CD14-positive monocyte (primary cell): ENCODE results near the gene SV2B. TPM values are rescaled to one million over a fixed set of nuclear protein-coding genes. Genes with fewer than 3 reads are reported as not detected.
A peak's percentile ranks its signal among the peaks of the same experiment; 100 is the strongest.

Experiments
- DNase-seq, 3 donors: peaks; one replicate each; pipeline ENCODE4 v3.0.0-alpha.2; 2011 to 2022
- H2AFZ ChIP-seq: 2 replicates; pipeline ENCODE4 v1.6.0; 2012; ENCODE audit warnings: mild to moderate bottlenecking, low read depth, low read length, inconsistent platforms; ENCODE audit not compliant: insufficient read depth, poor library complexity, severe bottlenecking
- H3K27ac ChIP-seq, 2 donors: 1 replicate in 1 of 2; 2 replicates in 1 of 2; pipeline ENCODE4 v1.5.1; 2012 to 2013; ENCODE audit warnings: low read length in 2 of 2, control low read depth in 1 of 2, inconsistent platforms in 1 of 2, low read depth in 1 of 2, mild to moderate bottlenecking in 1 of 2
- H3K27me3 ChIP-seq, 2 donors: one replicate each; pipeline versions ENCODE4 v1.6.0 to v1.6.1; 2011 to 2013; ENCODE audit warnings: low read length in 2 of 2; ENCODE audit not compliant: control insufficient read depth in 2 of 2, insufficient read depth in 2 of 2
- H3K36me3 ChIP-seq, 2 donors: replicated peaks in 1 of 2; 1 replicate in 1 of 2; 2 replicates in 1 of 2; pipeline versions ENCODE4 v1.5.1 to v1.6.1; 2012 to 2013; ENCODE audit warnings: low read length in 2 of 2, control low read depth in 1 of 2, inconsistent platforms in 1 of 2, mild to moderate bottlenecking in 1 of 2; ENCODE audit not compliant: insufficient read depth in 2 of 2, control insufficient read depth in 1 of 2
- H3K4me1 ChIP-seq, 2 donors: 1 replicate in 1 of 2; 2 replicates in 1 of 2; pipeline versions ENCODE4 v1.5.1 to v1.6.1; 2012 to 2013; ENCODE audit warnings: low read length in 2 of 2, control low read depth in 1 of 2, inconsistent platforms in 1 of 2, mild to moderate bottlenecking in 1 of 2, moderate library complexity in 1 of 2; ENCODE audit not compliant: insufficient read depth in 2 of 2, control insufficient read depth in 1 of 2
- H3K4me2 ChIP-seq: replicated peaks from 2 replicates; pipeline ENCODE3; 2012; ENCODE audit warnings: low read length, moderate library complexity, mild to moderate bottlenecking; ENCODE audit not compliant: poor library complexity, severe bottlenecking; ENCODE audit errors: extremely low read depth
- H3K4me3 ChIP-seq, 3 experiments: fragments of 200-600 bp in 1 of 3; sonication (generic) in 1 of 3; replicated peaks in 1 of 3; 1 replicate in 2 of 3; 2 replicates in 1 of 3; pipeline ENCODE4 v1.5.1; 2011 to 2013; ENCODE audit warnings: low read length in 3 of 3, mild to moderate bottlenecking in 3 of 3, control low read depth in 2 of 3, low read depth in 2 of 3, inconsistent platforms in 1 of 3, moderate library complexity in 1 of 3
- H3K79me2 ChIP-seq: 2 replicates; pipeline ENCODE4 v1.6.0; 2012; ENCODE audit warnings: mild to moderate bottlenecking, control low read depth, inconsistent platforms, low read length, moderate library complexity; ENCODE audit not compliant: insufficient read depth
- H3K9ac ChIP-seq: 2 replicates; pipeline ENCODE4 v1.6.0; 2017; ENCODE audit warnings: low read length, mild to moderate bottlenecking; ENCODE audit not compliant: insufficient read depth, poor library complexity, severe bottlenecking
- H3K9me3 ChIP-seq, 2 donors: replicated peaks in 1 of 2; 1 replicate in 1 of 2; 2 replicates in 1 of 2; pipeline versions ENCODE4 v1.5.1 to v1.6.1; 2012 to 2013; ENCODE audit warnings: low read length in 2 of 2, control low read depth in 1 of 2; ENCODE audit not compliant: control insufficient read depth in 1 of 2, insufficient read depth in 1 of 2
- H4K20me1 ChIP-seq: 2 replicates; pipeline ENCODE4 v1.6.0; 2012; ENCODE audit warnings: mild to moderate bottlenecking, low read length, control low read depth, moderate library complexity; ENCODE audit not compliant: insufficient read depth
- H3K27ac Mint-ChIP-seq, 7 donors: one replicate each; pipeline ENCODE4 v1.8.0; 2020; ENCODE audit warnings: mild to moderate bottlenecking in 7 of 7, mixed read lengths in 7 of 7, moderate library complexity in 6 of 7, inconsistent platforms in 2 of 7
- H3K27me3 Mint-ChIP-seq, 3 donors: one replicate each; pipeline ENCODE4 v1.8.0; 2021 to 2022; ENCODE audit warnings: low read depth in 3 of 3, mild to moderate bottlenecking in 3 of 3, mixed read lengths in 3 of 3, moderate library complexity in 3 of 3, inconsistent platforms in 1 of 3
- H3K36me3 Mint-ChIP-seq, 2 donors: one replicate each; pipeline ENCODE4 v1.8.0; 2020; ENCODE audit warnings: mixed read lengths in 2 of 2, inconsistent platforms in 1 of 2, mild to moderate bottlenecking in 1 of 2
- H3K4me1 Mint-ChIP-seq: one replicate; pipeline ENCODE4 v1.8.0; 2020; ENCODE audit warnings: mild to moderate bottlenecking, mixed read lengths
- H3K4me3 Mint-ChIP-seq, 2 donors: one replicate each; pipeline ENCODE4 v1.8.0; 2020; ENCODE audit warnings: mild to moderate bottlenecking in 2 of 2, mixed read lengths in 2 of 2, moderate library complexity in 1 of 2
- H3K9me3 Mint-ChIP-seq, 7 donors: one replicate each; pipeline ENCODE4 v1.8.0; 2020 to 2022; ENCODE audit warnings: mixed read lengths in 7 of 7, mild to moderate bottlenecking in 6 of 7, moderate library complexity in 6 of 7, inconsistent platforms in 2 of 7
- WGBS: methylation state at CpG from one replicate; pipeline ENCODE4 v1.1.5; 2013; ENCODE audit warnings: missing lambda C conversion rate; ENCODE audit not compliant: insufficient coverage; 5-methylcytosine and 5-hydroxymethylcytosine counted together
- intact Hi-C, 2 donors: fragments of 100-400 bp; cut with micrococcal nuclease; formaldehyde crosslinking; loops; one replicate each; pipeline versions ENCODE4 v1.15.0 to v1.15.1; 2023
- polyA plus RNA-seq, 3 donors: library from polyadenylated mRNA; depleted of rRNA in 1 of 3; unstranded in 2 of 3; stranded (reverse) in 1 of 3; fragments of 300-500 nt in 2 of 3; fragments of >200 nt in 1 of 3; fragmentation: Illumina TruSeq in 2 of 3; gene quantifications; 1 replicate in 2 of 3; 2 replicates in 1 of 3; pipeline ENCODE4 v1.2.3, GENCODE V29; 2012 to 2021
- TF ChIP-seq, protein P1 (sequence below): fragments of 200-600 bp; IDR thresholded peaks from one replicate; pipeline ENCODE4 v1.8.0; 2022; ENCODE audit warnings: antibody characterized with exemption, mild to moderate bottlenecking

The SV2B gene
- polyA plus RNA-seq, 3 donors = not detected

- no peak overlapping the region for H3K27ac ChIP-seq
- Mint-ChIP-seq H3K27ac (peak overlapping the region in 1 of 7 donors; percentile 28), H3K27me3 (peaks cover 0 to 5% (median 4%) of the 10 kb centered on the region in 3 donors), H3K9me3 (peaks cover 0 to 2% (median 0%) of the 10 kb centered on the region in 7 donors), H3K4me1 (peaks cover 13% of the 10 kb centered on the region), H3K4me3 (peak overlapping the region; percentile 58 to 75), H3K36me3 (no peaks in the 10 kb centered on the region)
- H3K4me3 ChIP-seq = peak overlapping the region in 2 of 3 experiments; percentile 33 to 51
- peak overlapping the region; percentile 61 for H2AFZ ChIP-seq
- TF ChIP-seq, protein P1, sequence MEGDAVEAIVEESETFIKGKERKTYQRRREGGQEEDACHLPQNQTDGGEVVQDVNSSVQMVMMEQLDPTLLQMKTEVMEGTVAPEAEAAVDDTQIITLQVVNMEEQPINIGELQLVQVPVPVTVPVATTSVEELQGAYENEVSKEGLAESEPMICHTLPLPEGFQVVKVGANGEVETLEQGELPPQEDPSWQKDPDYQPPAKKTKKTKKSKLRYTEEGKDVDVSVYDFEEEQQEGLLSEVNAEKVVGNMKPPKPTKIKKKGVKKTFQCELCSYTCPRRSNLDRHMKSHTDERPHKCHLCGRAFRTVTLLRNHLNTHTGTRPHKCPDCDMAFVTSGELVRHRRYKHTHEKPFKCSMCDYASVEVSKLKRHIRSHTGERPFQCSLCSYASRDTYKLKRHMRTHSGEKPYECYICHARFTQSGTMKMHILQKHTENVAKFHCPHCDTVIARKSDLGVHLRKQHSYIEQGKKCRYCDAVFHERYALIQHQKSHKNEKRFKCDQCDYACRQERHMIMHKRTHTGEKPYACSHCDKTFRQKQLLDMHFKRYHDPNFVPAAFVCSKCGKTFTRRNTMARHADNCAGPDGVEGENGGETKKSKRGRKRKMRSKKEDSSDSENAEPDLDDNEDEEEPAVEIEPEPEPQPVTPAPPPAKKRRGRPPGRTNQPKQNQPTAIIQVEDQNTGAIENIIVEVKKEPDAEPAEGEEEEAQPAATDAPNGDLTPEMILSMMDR = no peak
- no peaks in the 10 kb centered on the region for H3K79me2 ChIP-seq
- no peaks in the 10 kb centered on the region for H3K9me3 ChIP-seq
- H3K9ac ChIP-seq = no peak overlapping the region
- H4K20me1 ChIP-seq = no peaks in the 10 kb centered on the region
- H3K4me1 ChIP-seq = peaks cover 0 to 7% of the 10 kb centered on the region in 2 donors
- H3K36me3 ChIP-seq = no peaks in the 10 kb centered on the region
- intact Hi-C loops = no loop called here
- peak overlapping the region; percentile 62 for H3K4me2 ChIP-seq
- H3K27me3 ChIP-seq = no peaks in the 10 kb centered on the region
- DNase-seq = peak; percentile 51 to 75 (median 70)
- WGBS = no CpG with 5 or more reads among the region's 3 CpGs
Observed at GRCh38 chr15:91291673-91292072, 191.6 kb downstream of the SV2B start.

- Histone ChIP-seq H3K27me3 (no peaks in the 10 kb centered on the region), H3K9me3 (no peaks in the 10 kb centered on the region), H3K4me1 (peaks cover 0 to 7% of the 10 kb centered on the region in 2 donors), H2AFZ (no peak overlapping the region), H3K4me2 (no peak overlapping the region), H4K20me1 (no peaks in the 10 kb centered on the region), H3K4me3 (no peak overlapping the region), H3K27ac (no peak overlapping the region), H3K9ac (no peak overlapping the region), H3K79me2 (no peaks in the 10 kb centered on the region), H3K36me3 (no peaks in the 10 kb centered on the region)
- H3K27me3 Mint-ChIP-seq = peaks cover 1 to 6% (median 4%) of the 10 kb centered on the region in 3 donors
- WGBS = no CpG with 5 or more reads among the region's 1 CpG
- H3K4me3 Mint-ChIP-seq = no peak overlapping the region
- intact Hi-C loops = no loop called here
- H3K36me3 Mint-ChIP-seq = no peaks in the 10 kb centered on the region
- peaks cover 9% of the 10 kb centered on the region for H3K4me1 Mint-ChIP-seq
- peaks cover 0 to 3% (median 2%) of the 10 kb centered on the region in 7 donors for H3K9me3 Mint-ChIP-seq
- H3K27ac Mint-ChIP-seq = no peak overlapping the region
- TF ChIP-seq, protein P1 = no peak
- DNase-seq = no peak
Observed at GRCh38 chr15:91294344-91294743, 194.3 kb downstream of the SV2B start.
